Measurements from ENCODE around the gene COL8A1. TPM values are rescaled to one million over a fixed set of nuclear protein-coding genes. Genes with fewer than 3 reads are reported as not detected.

The COL8A1 gene
- total RNA-seq, 1 experiment from 2014 or later, result 0.13 TPM

DNA sequence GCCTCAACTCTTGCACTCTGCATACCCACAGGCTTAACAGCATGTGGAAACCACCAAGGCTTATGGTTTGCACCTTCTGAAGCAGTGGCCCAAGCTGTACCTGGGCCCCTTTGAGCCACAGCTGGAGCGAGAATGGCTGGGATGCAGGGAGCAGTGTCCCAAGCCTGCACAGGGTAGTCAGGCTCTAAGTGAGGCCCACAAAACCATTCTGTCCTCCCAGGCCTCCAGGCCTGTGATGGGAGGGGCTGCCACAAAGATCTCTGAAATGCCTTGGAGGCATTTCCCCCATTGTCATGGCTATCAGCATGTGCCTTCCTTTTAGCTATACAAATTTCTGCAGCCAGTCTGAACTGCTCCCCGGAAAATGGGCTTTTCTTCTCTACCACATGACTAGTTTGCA lies 166.8 kb downstream of the COL8A1 start:
- ATAC-seq (no peak), DNase-seq (ENCODE audit: low read depth, low spot score) (no peak)
- TF ChIP-seq SIN3A (IDR thresholded peaks at IDR 0.05; ENCODE audit: borderline replicate concordance, insufficient read depth, low read depth, low read length) (no peak), REST (IDR thresholded peaks at IDR 0.05; ENCODE audit: insufficient read depth in 1 of 2, low read depth in 2 of 2, low read length in 1 of 2) (no peak), TCF7L2 (IDR thresholded peaks at IDR 0.05; ENCODE audit: low read depth, low read length) (no peak), POLR2AphosphoS5 (IDR thresholded peaks at IDR 0.05; ENCODE audit: low read depth, low read length) (no peak)
- TF ChIP-seq, protein P1, sequence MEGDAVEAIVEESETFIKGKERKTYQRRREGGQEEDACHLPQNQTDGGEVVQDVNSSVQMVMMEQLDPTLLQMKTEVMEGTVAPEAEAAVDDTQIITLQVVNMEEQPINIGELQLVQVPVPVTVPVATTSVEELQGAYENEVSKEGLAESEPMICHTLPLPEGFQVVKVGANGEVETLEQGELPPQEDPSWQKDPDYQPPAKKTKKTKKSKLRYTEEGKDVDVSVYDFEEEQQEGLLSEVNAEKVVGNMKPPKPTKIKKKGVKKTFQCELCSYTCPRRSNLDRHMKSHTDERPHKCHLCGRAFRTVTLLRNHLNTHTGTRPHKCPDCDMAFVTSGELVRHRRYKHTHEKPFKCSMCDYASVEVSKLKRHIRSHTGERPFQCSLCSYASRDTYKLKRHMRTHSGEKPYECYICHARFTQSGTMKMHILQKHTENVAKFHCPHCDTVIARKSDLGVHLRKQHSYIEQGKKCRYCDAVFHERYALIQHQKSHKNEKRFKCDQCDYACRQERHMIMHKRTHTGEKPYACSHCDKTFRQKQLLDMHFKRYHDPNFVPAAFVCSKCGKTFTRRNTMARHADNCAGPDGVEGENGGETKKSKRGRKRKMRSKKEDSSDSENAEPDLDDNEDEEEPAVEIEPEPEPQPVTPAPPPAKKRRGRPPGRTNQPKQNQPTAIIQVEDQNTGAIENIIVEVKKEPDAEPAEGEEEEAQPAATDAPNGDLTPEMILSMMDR (IDR thresholded peaks at IDR 0.05), result no peak
- Histone ChIP-seq H3K9me3 (ENCODE audit: control insufficient read depth, insufficient read depth, low read depth, low read length) (peaks cover 6% of the 10 kb centered on the region; the same call in 1 of the 2 replicates), H3K4me3 (ENCODE audit: low read depth in 2 of 2, low read length in 2 of 2) (no peak overlapping the region), H3K27me3 (ENCODE audit: control insufficient read depth, insufficient read depth, low read length) (no peaks in the 10 kb centered on the region), H3K4me1 (ENCODE audit: control insufficient read depth, insufficient read depth, low read length) (no peaks in the 10 kb centered on the region), H3K27ac (ENCODE audit: low read length) (no peak overlapping the region), H3K36me3 (ENCODE audit: control insufficient read depth, insufficient read depth, low read length) (no peaks in the 10 kb centered on the region)
- ChIA-PET CTCF (no interaction called here), POLR2A (no interaction called here)
- in situ Hi-C loops (cut with HindIII; ENCODE audit: low pct_unique_long_range_greater_than_20kb, low sequenced_read_pairs), result no loop called here
- no TSS peak for BruUV-seq (replicated peaks)
- intact Hi-C loops (cut with micrococcal nuclease; ENCODE audit: unreplicated experiment), result no loop called here

DNA sequence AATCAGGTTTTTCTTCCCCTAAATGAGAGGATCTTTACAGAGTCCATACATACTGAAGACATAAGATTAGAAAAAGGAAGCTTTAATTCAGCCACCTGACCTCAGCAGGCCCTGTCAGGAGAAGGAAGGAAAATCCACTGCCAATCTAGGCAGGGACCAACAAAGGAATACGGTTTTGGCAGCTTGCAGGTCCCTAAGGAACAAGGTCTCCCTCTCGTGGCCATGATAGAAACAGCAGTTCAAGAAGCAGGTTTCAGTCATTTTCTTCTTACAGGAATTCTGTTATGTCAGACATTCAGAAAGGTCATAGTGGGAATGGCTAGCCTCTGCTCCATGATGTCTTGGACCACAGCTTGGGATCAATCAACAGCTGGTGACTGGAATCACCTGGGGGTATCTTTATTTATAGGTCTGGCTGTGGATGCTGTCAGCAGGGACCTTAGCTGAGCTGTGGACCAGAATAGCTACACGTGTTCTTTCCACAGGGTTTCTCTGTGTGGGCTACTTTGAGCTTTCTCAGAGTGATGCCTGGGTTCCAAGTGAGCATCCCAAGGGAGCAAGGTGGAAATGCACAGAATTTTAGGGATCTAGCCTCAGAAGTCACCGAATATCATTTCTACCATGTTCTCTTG lies 169.9 kb downstream of the COL8A1 start:
- in situ Hi-C loops (cut with HindIII; ENCODE audit: low pct_unique_long_range_greater_than_20kb, low sequenced_read_pairs), result no loop called here
- no TSS peak for BruUV-seq (replicated peaks)
- no peak overlapping the region for H3K4me3 ChIP-seq (ENCODE audit: low read depth in 2 of 2, low read length in 2 of 2)
- H3K36me3 ChIP-seq (ENCODE audit: control insufficient read depth, insufficient read depth, low read length), result no peaks in the 10 kb centered on the region
- no peaks in the 10 kb centered on the region for H3K4me1 ChIP-seq (ENCODE audit: control insufficient read depth, insufficient read depth, low read length)
- intact Hi-C loops (cut with micrococcal nuclease; ENCODE audit: unreplicated experiment), result no loop called here
- H3K27ac ChIP-seq (ENCODE audit: low read length), result no peak overlapping the region
- POLR2A ChIA-PET, result interaction anchor here (1.2 kb wide), 1 partner anchor 9 kb away, joined by 3 read pairs; the partner anchor contains the start of gene CMSS1
- ATAC-seq (peak; percentile 69), DNase-seq (ENCODE audit: low read depth, low spot score) (peak; percentile 61)
- TF ChIP-seq REST (IDR thresholded peaks at IDR 0.05; ENCODE audit: insufficient read depth in 1 of 2, low read depth in 2 of 2, low read length in 1 of 2), result no peak
- TF ChIP-seq, protein P1 (IDR thresholded peaks at IDR 0.05), result peak; percentile 96
- CTCF ChIA-PET, result interaction anchor here (0.6 kb wide), 1 partner anchor 1332 kb away, joined by 3 read pairs; no protein-coding TSS in a partner anchor
- H3K9me3 ChIP-seq (ENCODE audit: control insufficient read depth, insufficient read depth, low read depth, low read length), result peaks cover 6% of the 10 kb centered on the region; the same call in 1 of the 2 replicates
- H3K27me3 ChIP-seq (ENCODE audit: control insufficient read depth, insufficient read depth, low read length), result peaks cover 3% of the 10 kb centered on the region; the same call in 1 of the 2 replicates

All from Panc1 (cell line).